ENCODE results near the gene ZFP82.

ZFP82 gene

GRCh38 chr19:36418287-36419001 is at the start of gene ZFP82:
Gene ZFP82 (minus strand): TSS chr19:36418644. CDS start chr19:36409789, 8,855 bp downstream.
- H3K27ac ChIP-seq = no peak within 1 kb of the TSS
- H3K36me3 ChIP-seq (ENCODE audit: insufficient read depth) = no peaks in the 10 kb centered on the region
- no peaks in the 10 kb centered on the region for H3K27me3 ChIP-seq (ENCODE audit: insufficient read depth, low read depth)
- H3K4me3 ChIP-seq (IDR thresholded peaks at IDR 0.05; ENCODE audit: insufficient read depth, low read depth, low read length) = no peak within 1 kb of the TSS
- no peaks in the 10 kb centered on the region for H3K79me2 ChIP-seq (ENCODE audit: insufficient read depth, low read depth)
- no peaks in the 10 kb centered on the region for H3K4me1 ChIP-seq (ENCODE audit: low read depth, poor library complexity, severe bottlenecking)
- H3K4me2 ChIP-seq = no peak within 1 kb of the TSS
- H3K9ac ChIP-seq = no peak within 1 kb of the TSS
- TF ChIP-seq CTCF (conservative IDR thresholded peaks at IDR 0.05; ENCODE audit: low read depth, low read length) = no peak
- H4K20me1 ChIP-seq (ENCODE audit: insufficient read depth) = no peaks in the 10 kb centered on the region
- H2AFZ ChIP-seq (ENCODE audit: low read depth) = no peak within 1 kb of the TSS

GRCh38 chr19:36460046-36460445 is 41.6 kb upstream of the ZFP82 start:
- H3K4me1 ChIP-seq (ENCODE audit: low read depth, poor library complexity, severe bottlenecking) = no peaks in the 10 kb centered on the region
- H3K36me3 ChIP-seq (ENCODE audit: insufficient read depth) = no peaks in the 10 kb centered on the region
- no peaks in the 10 kb centered on the region for H4K20me1 ChIP-seq (ENCODE audit: insufficient read depth)
- H3K4me3 ChIP-seq (IDR thresholded peaks at IDR 0.05; ENCODE audit: insufficient read depth, low read depth, low read length) = no peak overlapping the region
- H3K27me3 ChIP-seq (ENCODE audit: insufficient read depth, low read depth) = no peaks in the 10 kb centered on the region
- TF ChIP-seq CTCF (conservative IDR thresholded peaks at IDR 0.05; ENCODE audit: low read depth, low read length) = no peak
- no peak overlapping the region for H2AFZ ChIP-seq (ENCODE audit: low read depth)
- no peak overlapping the region for H3K4me2 ChIP-seq
- no peak overlapping the region for H3K9ac ChIP-seq
- no peak overlapping the region for H3K27ac ChIP-seq
- no peaks in the 10 kb centered on the region for H3K79me2 ChIP-seq (ENCODE audit: insufficient read depth, low read depth)

- no peak overlapping the region for H3K4me2 ChIP-seq
- no peak overlapping the region for H2AFZ ChIP-seq (ENCODE audit: low read depth)
- no peak for TF ChIP-seq CTCF (conservative IDR thresholded peaks at IDR 0.05; ENCODE audit: low read depth, low read length)
- no peak overlapping the region for H3K9ac ChIP-seq
- no peaks in the 10 kb centered on the region for H3K27me3 ChIP-seq (ENCODE audit: insufficient read depth, low read depth)
- no peaks in the 10 kb centered on the region for H3K4me1 ChIP-seq (ENCODE audit: low read depth, poor library complexity, severe bottlenecking)
- H4K20me1 ChIP-seq (ENCODE audit: insufficient read depth) = no peaks in the 10 kb centered on the region
- no peaks in the 10 kb centered on the region for H3K79me2 ChIP-seq (ENCODE audit: insufficient read depth, low read depth)
- H3K36me3 ChIP-seq (ENCODE audit: insufficient read depth) = no peaks in the 10 kb centered on the region
- no peak overlapping the region for H3K4me3 ChIP-seq (IDR thresholded peaks at IDR 0.05; ENCODE audit: insufficient read depth, low read depth, low read length)
- no peak overlapping the region for H3K27ac ChIP-seq
Observed at GRCh38 chr19:36456831-36457230, 38.4 kb upstream of the ZFP82 start.

- Histone ChIP-seq H3K4me1 (ENCODE audit: low read depth, poor library complexity, severe bottlenecking) (no peaks in the 10 kb centered on the region), H2AFZ (ENCODE audit: low read depth) (no peak overlapping the region), H3K27me3 (ENCODE audit: insufficient read depth, low read depth) (no peaks in the 10 kb centered on the region), H4K20me1 (ENCODE audit: insufficient read depth) (no peaks in the 10 kb centered on the region), H3K36me3 (ENCODE audit: insufficient read depth) (no peaks in the 10 kb centered on the region), H3K27ac (no peak overlapping the region), H3K79me2 (ENCODE audit: insufficient read depth, low read depth) (no peaks in the 10 kb centered on the region), H3K9ac (no peak overlapping the region), H3K4me3 (IDR thresholded peaks at IDR 0.05; ENCODE audit: insufficient read depth, low read depth, low read length) (no peak overlapping the region), H3K4me2 (no peak overlapping the region)
- no peak for TF ChIP-seq CTCF (conservative IDR thresholded peaks at IDR 0.05; ENCODE audit: low read depth, low read length)
Observed at GRCh38 chr19:36449059-36449670, 30.7 kb upstream of the ZFP82 start.
